Right atrium auricular region (tissue), 2 donors: ENCODE data around the gene EVA1A. TPM values are rescaled to one million over a fixed set of nuclear protein-coding genes. Genes with fewer than 3 reads are reported as not detected.

Source experiments
- DNase-seq: peaks from one replicate; pipeline ENCODE4 v3.0.0-alpha.2; 2019; ENCODE audit warnings: low spot score
- H3K27ac ChIP-seq, 2 donors: fragments of 200-600 bp; sonication (generic); 1 replicate in 1 of 2; 2 replicates in 1 of 2; pipeline ENCODE4 v1.5.1; 2016 to 2019
- H3K27me3 ChIP-seq, 2 donors: fragments of 200-600 bp; sonication (generic); one replicate each; pipeline versions ENCODE4 v1.5.1 to v1.6.0; 2017 to 2019
- H3K36me3 ChIP-seq: fragments of 200-600 bp; sonication (generic); one replicate; pipeline ENCODE4 v1.5.1; 2016
- H3K4me1 ChIP-seq, 2 donors: fragments of 200-600 bp; sonication (generic); one replicate each; pipeline versions ENCODE4 v1.5.1 to v1.6.0; 2017 to 2019
- H3K4me3 ChIP-seq, 2 donors: fragments of 200-600 bp; sonication (generic); 1 replicate in 1 of 2; 2 replicates in 1 of 2; pipeline ENCODE4 v1.5.1; 2017 to 2019; ENCODE audit warnings: mild to moderate bottlenecking in 1 of 2, moderate library complexity in 1 of 2
- H3K9me3 ChIP-seq, 2 donors: fragments of 200-600 bp; sonication (generic); one replicate each; pipeline ENCODE4 v1.5.1; 2019
- CTCF ChIP-seq, 2 donors: fragments of 200-600 bp; sonication (generic); IDR thresholded peaks; one replicate each; pipeline ENCODE4 v1.5.1; 2019; ENCODE audit warnings: antibody characterized with exemption in 2 of 2
- total RNA-seq, 2 donors: library from RNA; depleted of rRNA; stranded (reverse); fragments of >200 nt; gene quantifications; one replicate each; pipeline ENCODE4 v1.1.0, GENCODE V29; 2016

EVA1A gene
- total RNA-seq, 2 donors from 2014 or later: 0.47 to 1.2 TPM

GRCh38 chr2:75513616-75514170 is 47.0 kb downstream of the EVA1A start:
- no peak for TF ChIP-seq CTCF (IDR thresholded peaks at IDR 0.05)
- no peak for DNase-seq
- no peak overlapping the region for H3K4me3 ChIP-seq
- no peak overlapping the region for H3K27ac ChIP-seq
- no peaks in the 10 kb centered on the region for H3K27me3 ChIP-seq
- H3K9me3 ChIP-seq: peaks cover 3 to 13% of the 10 kb centered on the region in 2 donors
- H3K36me3 ChIP-seq: no peaks in the 10 kb centered on the region
- no peaks in the 10 kb centered on the region for H3K4me1 ChIP-seq

- DNase-seq: no peak
- TF ChIP-seq CTCF (IDR thresholded peaks at IDR 0.05): no peak
- Histone ChIP-seq H3K9me3 (peaks cover 3 to 15% of the 10 kb centered on the region in 2 donors), H3K36me3 (no peaks in the 10 kb centered on the region), H3K4me1 (no peaks in the 10 kb centered on the region), H3K4me3 (no peak overlapping the region), H3K27ac (no peak overlapping the region), H3K27me3 (no peaks in the 10 kb centered on the region)
Measured at GRCh38 chr2:75512455-75513212, 48.1 kb downstream of the EVA1A start.

- H3K36me3 ChIP-seq: no peaks in the 10 kb centered on the region
- H3K27me3 ChIP-seq: no peaks in the 10 kb centered on the region
- H3K4me3 ChIP-seq: no peak overlapping the region
- TF ChIP-seq CTCF (IDR thresholded peaks at IDR 0.05): no peak
- H3K27ac ChIP-seq: no peak overlapping the region
- H3K9me3 ChIP-seq: peaks cover 0 to 4% of the 10 kb centered on the region in 2 donors
- H3K4me1 ChIP-seq: no peaks in the 10 kb centered on the region
- no peak for DNase-seq
Measured at GRCh38 chr2:75506101-75506697, 54.5 kb downstream of the EVA1A start.

GRCh38 chr2:75505012-75505411 is 55.7 kb downstream of the EVA1A start:
- TF ChIP-seq CTCF (IDR thresholded peaks at IDR 0.05): no peak

GRCh38 chr2:75503048-75503607 is 57.6 kb downstream of the EVA1A start:
- Histone ChIP-seq H3K27ac (no peak overlapping the region), H3K9me3 (peaks cover 0 to 4% of the 10 kb centered on the region in 2 donors), H3K36me3 (no peaks in the 10 kb centered on the region), H3K4me1 (no peaks in the 10 kb centered on the region), H3K4me3 (no peak overlapping the region), H3K27me3 (no peaks in the 10 kb centered on the region)
- DNase-seq: no peak
- TF ChIP-seq CTCF (IDR thresholded peaks at IDR 0.05): no peak

More at GRCh38 chr2:75505012-75505411, 55.7 kb downstream of the EVA1A start:
- peaks cover 0 to 4% of the 10 kb centered on the region in 2 donors for H3K9me3 ChIP-seq
- no peak overlapping the region for H3K27ac ChIP-seq
- no peaks in the 10 kb centered on the region for H3K4me1 ChIP-seq
- DNase-seq: no peak
- no peaks in the 10 kb centered on the region for H3K27me3 ChIP-seq
- no peak overlapping the region for H3K4me3 ChIP-seq
- no peaks in the 10 kb centered on the region for H3K36me3 ChIP-seq
